SK-N-SH (cell line): Measurements from ENCODE around the gene SULT2B1.

Experiments used
- FOSL2 ChIP-seq: IDR thresholded peaks from 2 replicates; pipeline ENCODE4 v1.4.0; 2012; ENCODE audit warnings: low read depth, mild to moderate bottlenecking, moderate library complexity, borderline replicate concordance
- FOXJ3 ChIP-seq: sonication (generic); formaldehyde crosslinking; IDR thresholded peaks from 2 replicates; pipeline ENCODE4 v1.5.1; 2020; ENCODE audit warnings: mild to moderate bottlenecking, missing genetic modification reagents
- GABPA ChIP-seq: IDR thresholded peaks from 2 replicates; pipeline ENCODE4 v1.4.0; 2012; ENCODE audit warnings: low read depth, mild to moderate bottlenecking
- MAX ChIP-seq: IDR thresholded peaks from 2 replicates; pipeline ENCODE4 v1.4.0; 2012; ENCODE audit warnings: low read depth
- POLR2AphosphoS5 ChIP-seq: IDR thresholded peaks from 2 replicates; pipeline ENCODE4 v1.6.1; 2012; ENCODE audit warnings: low read depth, low read length
- RCOR1 ChIP-seq: fragments of 150-350 bp; IDR thresholded peaks from 2 replicates; pipeline ENCODE4 v1.6.1; 2017; ENCODE audit warnings: antibody characterized with exemption, low read length
- REST ChIP-seq: IDR thresholded peaks from 2 replicates; pipeline ENCODE4 v1.6.1; 2012; ENCODE audit warnings: mild to moderate bottlenecking, low read depth, low read length, moderate library complexity
- RFX5 ChIP-seq: IDR thresholded peaks from 2 replicates; pipeline ENCODE4 v1.6.1; 2012; ENCODE audit warnings: mild to moderate bottlenecking, improper control_type of control experiment, low read length
- SIN3A ChIP-seq: IDR thresholded peaks from 2 replicates; pipeline ENCODE4 v1.6.1; 2012; ENCODE audit warnings: low read depth, mild to moderate bottlenecking, low read length, moderate library complexity, borderline replicate concordance
- TAF1 ChIP-seq: IDR thresholded peaks from 2 replicates; pipeline ENCODE4 v1.6.1; 2012; ENCODE audit warnings: low read depth, mild to moderate bottlenecking, low read length, moderate library complexity, borderline replicate concordance
- TF ChIP-seq, protein P1 (sequence below): fragments of 200-600 bp; sonication (generic); IDR thresholded peaks from 2 replicates; pipeline ENCODE4 v1.6.1; 2017; ENCODE audit warnings: antibody characterized with exemption, mild to moderate bottlenecking, moderate library complexity

- TF ChIP-seq, protein P1, sequence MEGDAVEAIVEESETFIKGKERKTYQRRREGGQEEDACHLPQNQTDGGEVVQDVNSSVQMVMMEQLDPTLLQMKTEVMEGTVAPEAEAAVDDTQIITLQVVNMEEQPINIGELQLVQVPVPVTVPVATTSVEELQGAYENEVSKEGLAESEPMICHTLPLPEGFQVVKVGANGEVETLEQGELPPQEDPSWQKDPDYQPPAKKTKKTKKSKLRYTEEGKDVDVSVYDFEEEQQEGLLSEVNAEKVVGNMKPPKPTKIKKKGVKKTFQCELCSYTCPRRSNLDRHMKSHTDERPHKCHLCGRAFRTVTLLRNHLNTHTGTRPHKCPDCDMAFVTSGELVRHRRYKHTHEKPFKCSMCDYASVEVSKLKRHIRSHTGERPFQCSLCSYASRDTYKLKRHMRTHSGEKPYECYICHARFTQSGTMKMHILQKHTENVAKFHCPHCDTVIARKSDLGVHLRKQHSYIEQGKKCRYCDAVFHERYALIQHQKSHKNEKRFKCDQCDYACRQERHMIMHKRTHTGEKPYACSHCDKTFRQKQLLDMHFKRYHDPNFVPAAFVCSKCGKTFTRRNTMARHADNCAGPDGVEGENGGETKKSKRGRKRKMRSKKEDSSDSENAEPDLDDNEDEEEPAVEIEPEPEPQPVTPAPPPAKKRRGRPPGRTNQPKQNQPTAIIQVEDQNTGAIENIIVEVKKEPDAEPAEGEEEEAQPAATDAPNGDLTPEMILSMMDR = no peak
- TF ChIP-seq FOXJ3 (CRISPR knock-in tag) (no peak), RCOR1 (no peak), SIN3A (no peak), GABPA (no peak), TAF1 (no peak), POLR2AphosphoS5 (no peak), MAX (no peak), FOSL2 (no peak), RFX5 (no peak), REST (no peak)
These were observed 35.4 kb upstream of the SULT2B1 start for GRCh38 chr19:48516536-48516935.
